AG09309 (cell line): ENCODE data around the gene EYS.
"Not testable (repeated sequence)": the region's sequence is repeated elsewhere in the genome, so short reads cannot be mapped to it uniquely, and the experiment has no call there.

Experiments used
- DNase-seq: peaks from one replicate; pipeline ENCODE4 v3.0.0-alpha.2; 2010; ENCODE audit warnings: low read depth
- H3K4me3 ChIP-seq: 2 replicates; pipeline ENCODE4 v1.5.1; 2011; ENCODE audit warnings: mild to moderate bottlenecking, low read depth, low read length, moderate library complexity; ENCODE audit not compliant: control insufficient read depth
- CTCF ChIP-seq: IDR thresholded peaks from 2 replicates; pipeline ENCODE4 v1.5.1; 2011; ENCODE audit warnings: mild to moderate bottlenecking, low read depth, low read length, inconsistent platforms; ENCODE audit not compliant: insufficient read depth, control insufficient read depth; ENCODE audit errors: missing control alignments

The EYS gene

GRCh38 chr6:65045801-65046200 lies 661.2 kb downstream of the EYS start:
- no peak overlapping the region for H3K4me3 ChIP-seq
- TF ChIP-seq CTCF, result no peak
- no peak for DNase-seq

- no peak overlapping the region for H3K4me3 ChIP-seq
- no peak for DNase-seq
- TF ChIP-seq CTCF, result no peak
These were observed 693.0 kb downstream of the EYS start for GRCh38 chr6:65014006-65014405.

GRCh38 chr6:65006788-65007187 lies 700.2 kb downstream of the EYS start:
- DNase-seq, result no peak
- H3K4me3 ChIP-seq, result no peak overlapping the region
- no peak for TF ChIP-seq CTCF

- DNase-seq, result no peak
- no peak overlapping the region for H3K4me3 ChIP-seq
- no peak for TF ChIP-seq CTCF
These were observed 702.7 kb downstream of the EYS start for GRCh38 chr6:65004283-65004682.

- not testable (repeated sequence) for H3K4me3 ChIP-seq, DNase-seq
These were observed 704.1 kb downstream of the EYS start for GRCh38 chr6:65002882-65003281.

GRCh38 chr6:65000815-65001214 lies 706.2 kb downstream of the EYS start:
- no peak for TF ChIP-seq CTCF
- no peak overlapping the region for H3K4me3 ChIP-seq
- DNase-seq, result no peak

GRCh38 chr6:64998204-64998603 lies 708.8 kb downstream of the EYS start:
- no peak for DNase-seq
- no peak for TF ChIP-seq CTCF

More at GRCh38 chr6:64998204-64998603, 708.8 kb downstream of the EYS start:
- H3K4me3 ChIP-seq, result no peak overlapping the region
